ENCODE measurements around the gene DNAH11. TPM values are rescaled to one million over a fixed set of nuclear protein-coding genes. Genes with fewer than 3 reads are reported as not detected.

DNAH11 gene
- polyA plus RNA-seq, 1 donor from 2014 or later: 0.16 TPM

DNA sequence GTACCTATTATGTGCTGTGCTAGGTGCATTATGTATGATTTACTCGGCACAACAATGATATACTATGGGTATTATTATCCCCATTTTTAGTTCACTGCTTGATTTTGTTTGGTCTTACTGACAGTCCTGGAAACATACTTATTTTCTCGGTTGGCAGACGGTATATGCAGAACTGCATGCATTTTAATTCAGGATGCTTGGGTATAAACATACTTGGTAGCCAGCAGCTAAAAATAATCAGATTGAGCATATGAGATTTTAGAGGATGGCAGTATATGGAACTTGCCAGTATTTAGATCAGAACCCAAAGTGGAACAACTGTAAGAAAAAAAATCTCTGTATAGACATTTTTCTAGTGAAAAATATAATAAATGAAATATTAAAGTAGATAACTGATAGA, 163.3 kb downstream of the DNAH11 start:
- TF ChIP-seq RAD21 (conservative IDR thresholded peaks at IDR 0.05) (no peak), EP300 (conservative IDR thresholded peaks at IDR 0.05; ENCODE audit: poor library complexity, severe bottlenecking) (no peak), POLR2AphosphoS5 (IDR thresholded peaks at IDR 0.05) (no peak), MXI1 (conservative IDR thresholded peaks at IDR 0.05; ENCODE audit: poor library complexity, severe bottlenecking) (no peak), SMC3 (conservative IDR thresholded peaks at IDR 0.05; ENCODE audit: poor library complexity) (no peak), EZH2 (IDR thresholded peaks at IDR 0.05; ENCODE audit: borderline replicate concordance, insufficient read depth, low read length, poor library complexity, severe bottlenecking) (no peak), TAF1 (IDR thresholded peaks at IDR 0.05; ENCODE audit: low read depth) (no peak)
- TF ChIP-seq, protein P1, sequence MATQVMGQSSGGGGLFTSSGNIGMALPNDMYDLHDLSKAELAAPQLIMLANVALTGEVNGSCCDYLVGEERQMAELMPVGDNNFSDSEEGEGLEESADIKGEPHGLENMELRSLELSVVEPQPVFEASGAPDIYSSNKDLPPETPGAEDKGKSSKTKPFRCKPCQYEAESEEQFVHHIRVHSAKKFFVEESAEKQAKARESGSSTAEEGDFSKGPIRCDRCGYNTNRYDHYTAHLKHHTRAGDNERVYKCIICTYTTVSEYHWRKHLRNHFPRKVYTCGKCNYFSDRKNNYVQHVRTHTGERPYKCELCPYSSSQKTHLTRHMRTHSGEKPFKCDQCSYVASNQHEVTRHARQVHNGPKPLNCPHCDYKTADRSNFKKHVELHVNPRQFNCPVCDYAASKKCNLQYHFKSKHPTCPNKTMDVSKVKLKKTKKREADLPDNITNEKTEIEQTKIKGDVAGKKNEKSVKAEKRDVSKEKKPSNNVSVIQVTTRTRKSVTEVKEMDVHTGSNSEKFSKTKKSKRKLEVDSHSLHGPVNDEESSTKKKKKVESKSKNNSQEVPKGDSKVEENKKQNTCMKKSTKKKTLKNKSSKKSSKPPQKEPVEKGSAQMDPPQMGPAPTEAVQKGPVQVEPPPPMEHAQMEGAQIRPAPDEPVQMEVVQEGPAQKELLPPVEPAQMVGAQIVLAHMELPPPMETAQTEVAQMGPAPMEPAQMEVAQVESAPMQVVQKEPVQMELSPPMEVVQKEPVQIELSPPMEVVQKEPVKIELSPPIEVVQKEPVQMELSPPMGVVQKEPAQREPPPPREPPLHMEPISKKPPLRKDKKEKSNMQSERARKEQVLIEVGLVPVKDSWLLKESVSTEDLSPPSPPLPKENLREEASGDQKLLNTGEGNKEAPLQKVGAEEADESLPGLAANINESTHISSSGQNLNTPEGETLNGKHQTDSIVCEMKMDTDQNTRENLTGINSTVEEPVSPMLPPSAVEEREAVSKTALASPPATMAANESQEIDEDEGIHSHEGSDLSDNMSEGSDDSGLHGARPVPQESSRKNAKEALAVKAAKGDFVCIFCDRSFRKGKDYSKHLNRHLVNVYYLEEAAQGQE (IDR thresholded peaks at IDR 0.05; ENCODE audit: borderline replicate concordance): no peak
- TF ChIP-seq, protein P2, sequence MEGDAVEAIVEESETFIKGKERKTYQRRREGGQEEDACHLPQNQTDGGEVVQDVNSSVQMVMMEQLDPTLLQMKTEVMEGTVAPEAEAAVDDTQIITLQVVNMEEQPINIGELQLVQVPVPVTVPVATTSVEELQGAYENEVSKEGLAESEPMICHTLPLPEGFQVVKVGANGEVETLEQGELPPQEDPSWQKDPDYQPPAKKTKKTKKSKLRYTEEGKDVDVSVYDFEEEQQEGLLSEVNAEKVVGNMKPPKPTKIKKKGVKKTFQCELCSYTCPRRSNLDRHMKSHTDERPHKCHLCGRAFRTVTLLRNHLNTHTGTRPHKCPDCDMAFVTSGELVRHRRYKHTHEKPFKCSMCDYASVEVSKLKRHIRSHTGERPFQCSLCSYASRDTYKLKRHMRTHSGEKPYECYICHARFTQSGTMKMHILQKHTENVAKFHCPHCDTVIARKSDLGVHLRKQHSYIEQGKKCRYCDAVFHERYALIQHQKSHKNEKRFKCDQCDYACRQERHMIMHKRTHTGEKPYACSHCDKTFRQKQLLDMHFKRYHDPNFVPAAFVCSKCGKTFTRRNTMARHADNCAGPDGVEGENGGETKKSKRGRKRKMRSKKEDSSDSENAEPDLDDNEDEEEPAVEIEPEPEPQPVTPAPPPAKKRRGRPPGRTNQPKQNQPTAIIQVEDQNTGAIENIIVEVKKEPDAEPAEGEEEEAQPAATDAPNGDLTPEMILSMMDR (IDR thresholded peaks at IDR 0.05; ENCODE audit: poor library complexity, severe bottlenecking): no peak

DNA sequence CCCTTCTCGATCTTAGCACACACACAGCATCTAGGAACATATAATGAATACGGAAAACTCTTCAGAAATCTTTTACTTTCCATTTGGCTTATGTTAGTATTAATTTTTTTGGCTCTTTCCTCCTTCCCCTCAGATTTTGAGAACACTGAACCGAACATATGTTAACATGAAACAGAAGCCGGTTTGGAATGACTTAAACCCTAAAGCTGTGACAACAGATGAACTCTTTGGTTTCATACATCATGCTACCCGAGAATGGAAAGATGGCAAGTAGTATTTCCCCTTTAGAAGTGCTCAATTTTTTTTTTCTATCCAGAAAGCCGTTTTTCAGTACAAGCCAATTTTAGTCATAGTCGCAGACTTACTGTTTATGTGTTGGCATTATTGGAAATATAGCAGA, 164.7 kb downstream of the DNAH11 start:
- no peaks in the 10 kb centered on the region for H4K20me1 ChIP-seq (ENCODE audit: insufficient read depth)
- H3K36me3 ChIP-seq (ENCODE audit: insufficient read depth, low read length): no peaks in the 10 kb centered on the region
- H3K4me2 ChIP-seq (ENCODE audit: low read length): no peak overlapping the region
- TF ChIP-seq EP300 (conservative IDR thresholded peaks at IDR 0.05; ENCODE audit: poor library complexity, severe bottlenecking): no peak
- no peak for TF ChIP-seq POLR2AphosphoS5 (IDR thresholded peaks at IDR 0.05)
- no peak for TF ChIP-seq TAF1 (IDR thresholded peaks at IDR 0.05; ENCODE audit: low read depth)
- no peak for TF ChIP-seq SMC3 (conservative IDR thresholded peaks at IDR 0.05; ENCODE audit: poor library complexity)
- TF ChIP-seq MXI1 (conservative IDR thresholded peaks at IDR 0.05; ENCODE audit: poor library complexity, severe bottlenecking): no peak
- TF ChIP-seq, protein P1 (IDR thresholded peaks at IDR 0.05; ENCODE audit: borderline replicate concordance): no peak
- TF ChIP-seq RAD21 (conservative IDR thresholded peaks at IDR 0.05): no peak
- no peak for TF ChIP-seq EZH2 (IDR thresholded peaks at IDR 0.05; ENCODE audit: borderline replicate concordance, insufficient read depth, low read length, poor library complexity, severe bottlenecking)
- TF ChIP-seq, protein P2 (IDR thresholded peaks at IDR 0.05; ENCODE audit: poor library complexity, severe bottlenecking): no peak
- H3K27me3 ChIP-seq (ENCODE audit: insufficient read depth, low read depth, low read length): no peaks in the 10 kb centered on the region
- H3K27ac ChIP-seq (ENCODE audit: low read length): no peak overlapping the region
- H3K4me3 ChIP-seq (ENCODE audit: low read length): no peak overlapping the region
- no peak overlapping the region for H3K9ac ChIP-seq (ENCODE audit: low read length)
- H2AFZ ChIP-seq (ENCODE audit: low read depth, low read length): no peak overlapping the region
- H3F3A ChIP-seq (ENCODE audit: insufficient read depth, low read length, poor library complexity, severe bottlenecking): no peaks in the 10 kb centered on the region
- no peaks in the 10 kb centered on the region for H3K9me2 ChIP-seq (ENCODE audit: insufficient read depth, low read length)
- H3K79me2 ChIP-seq (replicated peaks; ENCODE audit: insufficient read depth, low read length): no peaks in the 10 kb centered on the region
- no peaks in the 10 kb centered on the region for H3K9me3 ChIP-seq (ENCODE audit: low read length)

More for the DNA sequence above, 163.3 kb downstream of the DNAH11 start:
- no peaks in the 10 kb centered on the region for H3K9me3 ChIP-seq (ENCODE audit: low read length)
- no peaks in the 10 kb centered on the region for H3K36me3 ChIP-seq (ENCODE audit: insufficient read depth, low read length)
- H3K27me3 ChIP-seq (ENCODE audit: insufficient read depth, low read depth, low read length): no peaks in the 10 kb centered on the region
- H4K20me1 ChIP-seq (ENCODE audit: insufficient read depth): no peaks in the 10 kb centered on the region
- H3K79me2 ChIP-seq (replicated peaks; ENCODE audit: insufficient read depth, low read length): no peaks in the 10 kb centered on the region
- H3K4me2 ChIP-seq (ENCODE audit: low read length): no peak overlapping the region
- H3K9me2 ChIP-seq (ENCODE audit: insufficient read depth, low read length): no peaks in the 10 kb centered on the region
- no peaks in the 10 kb centered on the region for H3F3A ChIP-seq (ENCODE audit: insufficient read depth, low read length, poor library complexity, severe bottlenecking)
- H3K9ac ChIP-seq (ENCODE audit: low read length): no peak overlapping the region
- H2AFZ ChIP-seq (ENCODE audit: low read depth, low read length): no peak overlapping the region
- H3K4me3 ChIP-seq (ENCODE audit: low read length): no peak overlapping the region
- H3K27ac ChIP-seq (ENCODE audit: low read length): no peak overlapping the region

All from neural cell (in vitro differentiated cells).